LNCAP (cell line): Measurements from ENCODE around the gene CCDC187.

ENCODE experiments used
- CTCF ChIP-seq: fragments of 450-650 bp; IDR thresholded peaks from 2 replicates; pipeline ENCODE4 v1.5.1; 2017; ENCODE audit warnings: mild to moderate bottlenecking

The CCDC187 gene

GRCh38 chr9:136277746-136278145 is 26.1 kb downstream of the CCDC187 start:
- no peak for TF ChIP-seq CTCF

- TF ChIP-seq CTCF, result no peak
Observed at GRCh38 chr9:136276716-136277115, 27.2 kb downstream of the CCDC187 start.

GRCh38 chr9:136275655-136276429 is 28.1 kb downstream of the CCDC187 start:
- no peak for TF ChIP-seq CTCF

- TF ChIP-seq CTCF, result no peak
Observed at GRCh38 chr9:136274786-136275654, 28.9 kb downstream of the CCDC187 start.

GRCh38 chr9:136273921-136274785 is 29.7 kb downstream of the CCDC187 start:
- TF ChIP-seq CTCF, result no peak

GRCh38 chr9:136273244-136273865 is 30.5 kb downstream of the CCDC187 start:
- TF ChIP-seq CTCF, result no peak
